GM12878 (cell line): ENCODE measurements around the gene EFNA2. TPM values are rescaled to one million over a fixed set of nuclear protein-coding genes. Genes with fewer than 3 reads are reported as not detected.
A peak's percentile ranks its signal among the peaks of the same experiment; 100 is the strongest.

Experiments
- ATF2 ChIP-seq: IDR thresholded peaks from 2 replicates; pipeline ENCODE4 v1.6.1; 2012; ENCODE audit warnings: low read length, inconsistent platforms
- BACH1 ChIP-seq: fragments of 450-650 bp; IDR thresholded peaks from 2 replicates; pipeline ENCODE4 v1.6.1; 2017; ENCODE audit warnings: mild to moderate bottlenecking, borderline replicate concordance
- CBFB ChIP-seq: IDR thresholded peaks from 2 replicates; pipeline ENCODE4 v1.6.1; 2016; ENCODE audit warnings: antibody characterized with exemption, low read depth
- CEBPZ ChIP-seq: fragments of 150-350 bp; IDR thresholded peaks from 2 replicates; pipeline ENCODE4 v1.6.1; 2016; ENCODE audit warnings: low read depth, low read length
- FOXM1 ChIP-seq: IDR thresholded peaks from 2 replicates; pipeline ENCODE4 v1.6.1; 2012; ENCODE audit warnings: low read depth, mild to moderate bottlenecking, inconsistent platforms, low read length, moderate library complexity
- GATAD2B ChIP-seq: fragments of 450-650 bp; conservative IDR thresholded peaks from 2 replicates; pipeline ENCODE4 v1.6.1; 2017; ENCODE audit warnings: low read depth, mild to moderate bottlenecking, moderate library complexity
- HDAC2 ChIP-seq: fragments of 200-600 bp; sonication (generic); IDR thresholded peaks from 2 replicates; pipeline ENCODE4 v1.6.1; 2017
- IRF5 ChIP-seq: fragments of 450-650 bp; IDR thresholded peaks from 2 replicates; pipeline ENCODE4 v1.6.1; 2017; ENCODE audit warnings: borderline replicate concordance
- JUND ChIP-seq: IDR thresholded peaks from 2 replicates; pipeline ENCODE4 v1.6.1; 2012; ENCODE audit warnings: low read depth, mild to moderate bottlenecking, low read length, improper control_type of control experiment, moderate library complexity
- LARP7 ChIP-seq: fragments of 450-650 bp; IDR thresholded peaks from 2 replicates; pipeline ENCODE4 v1.6.1; 2017; ENCODE audit warnings: mild to moderate bottlenecking
- NBN ChIP-seq: fragments of 450-650 bp; IDR thresholded peaks from 2 replicates; pipeline ENCODE4 v1.6.1; 2016
- NFIC ChIP-seq: IDR thresholded peaks from 2 replicates; pipeline ENCODE4 v1.6.1; 2012; ENCODE audit warnings: low read depth, mild to moderate bottlenecking, inconsistent platforms, low read length, moderate library complexity
- NFXL1 ChIP-seq: fragments of 450-650 bp; IDR thresholded peaks from 2 replicates; pipeline ENCODE4 v1.6.1; 2017; ENCODE audit warnings: antibody characterized with exemption, mild to moderate bottlenecking, borderline replicate concordance
- NKRF ChIP-seq: fragments of 450-650 bp; conservative IDR thresholded peaks from 2 replicates; pipeline ENCODE4 v1.6.1; 2017; ENCODE audit warnings: mild to moderate bottlenecking, moderate library complexity
- NR2F1 ChIP-seq: fragments of 450-650 bp; conservative IDR thresholded peaks from 2 replicates; pipeline ENCODE4 v1.6.1; 2017; ENCODE audit warnings: mild to moderate bottlenecking
- POLR2AphosphoS2 ChIP-seq: IDR thresholded peaks from 2 replicates; pipeline ENCODE4 v1.6.1; 2011; ENCODE audit warnings: low read depth, mild to moderate bottlenecking, low read length, improper control_type of control experiment, moderate library complexity
- SMARCA5 ChIP-seq: fragments of 450-650 bp; IDR thresholded peaks from 2 replicates; pipeline ENCODE4 v1.6.1; 2017; ENCODE audit warnings: mild to moderate bottlenecking
- SREBF1 ChIP-seq: IDR thresholded peaks from 2 replicates; pipeline ENCODE4 v1.6.1; 2012; ENCODE audit warnings: mild to moderate bottlenecking, low read length
- ZBED1 ChIP-seq: IDR thresholded peaks from 2 replicates; pipeline ENCODE4 v1.6.1; 2016; ENCODE audit warnings: borderline replicate concordance
- ZNF592 ChIP-seq: fragments of 450-650 bp; IDR thresholded peaks from 2 replicates; pipeline ENCODE4 v1.6.1; 2017; ENCODE audit warnings: mild to moderate bottlenecking, moderate library complexity
- polyA plus RNA-seq, 11 experiments: library from polyadenylated mRNA; depleted of rRNA in 4 of 11; unstranded in 6 of 11; stranded (reverse) in 5 of 11; fragments of >200 nt; fragmentation: Nextera tagmentation in 4 of 11; fragmentation: Illumina TruSeq in 1 of 11; extraction: Ambion mirVana in 4 of 11; extraction: Trizol in 1 of 11; gene quantifications; 1 replicate in 1 of 11; 2 replicates in 10 of 11; pipeline versions ENCODE4 v1.2.1 to v1.2.3, GENCODE V29; 2011 to 2016; ENCODE audit warnings: inconsistent platforms in 2 of 11, missing spikeins in 2 of 11, low read depth in 1 of 11
- total RNA-seq, 4 experiments: library from RNA; depleted of rRNA in 3 of 4; stranded (reverse); fragments of >200 nt in 3 of 4; fragmentation: Illumina TruSeq in 1 of 4; extraction: Trizol in 1 of 4; gene quantifications; 2 replicates each; pipeline versions ENCODE4 v1.2.1 to v1.2.3, GENCODE V29; 2013 to 2021

Gene EFNA2
- total and polyA plus RNA-seq, 10 of the 15 experiments (the other 5 are each of a cell fraction or from before 2014, with no cell fraction given) = not detected

GRCh38 chr19:1266916-1267476, 18.7 kb upstream of the EFNA2 start (continued):
- TF ChIP-seq HDAC2 = no peak
- no peak for TF ChIP-seq FOXM1
- TF ChIP-seq JUND = no peak
- peak; percentile 95 for TF ChIP-seq SMARCA5
- no peak for TF ChIP-seq ZBED1
- peak; percentile 86; the same call in 1 of the 2 replicates for TF ChIP-seq ZNF592
- no peak for TF ChIP-seq NFIC
- peak; percentile 99 for TF ChIP-seq LARP7
- TF ChIP-seq POLR2AphosphoS2 = no peak
- TF ChIP-seq CEBPZ = no peak
- TF ChIP-seq CBFB = no peak
- peak; percentile 99 for TF ChIP-seq BACH1
- TF ChIP-seq ATF2 = no peak
- no peak for TF ChIP-seq NBN
- peak; percentile 96 for TF ChIP-seq NKRF
- TF ChIP-seq NFXL1 = no peak; the same call in 1 of the 2 replicates
- no peak for TF ChIP-seq IRF5
- TF ChIP-seq NR2F1 = peak; percentile 79
- peak; percentile 100 for TF ChIP-seq GATAD2B
- no peak for TF ChIP-seq SREBF1
